ENCODE data around the gene UBE4B. TPM values are rescaled to one million over a fixed set of nuclear protein-coding genes. Genes with fewer than 3 reads are reported as not detected.
A peak's percentile ranks its signal among the peaks of the same experiment; 100 is the strongest.

UBE4B gene
- total and polyA plus RNA-seq, 4 experiments from 2014 or later: 4.6 to 47.6 (median 26.9) TPM

- Histone ChIP-seq H3K9me3 (ENCODE audit: control insufficient read depth in 1 of 2, low read length in 2 of 2) (no peaks in the 10 kb centered on the region), H3K27me3 (ENCODE audit: insufficient read depth, low read length) (no peaks in the 10 kb centered on the region), H3K27ac (ENCODE audit: low read depth, low read length) (no peak overlapping the region), H3K36me3 (ENCODE audit: insufficient read depth, low read length) (peaks cover 40% of the 10 kb centered on the region), H3K4me1 (ENCODE audit: insufficient read depth, low read length) (no peaks in the 10 kb centered on the region), H3K4me3 (ENCODE audit: low read length in 2 of 2) (no peak overlapping the region)
- no peaks in the 10 kb centered on the region for H3K9me3 Mint-ChIP-seq
- CTCF ChIA-PET (ENCODE audit: partially characterized antibody): no interaction called here
- H3K36me3 Mint-ChIP-seq: peaks cover 32 to 57% of the 10 kb centered on the region in 2 donors
- H3K27me3 Mint-ChIP-seq: no peaks in the 10 kb centered on the region
- POLR2A ChIA-PET (ENCODE audit: partially characterized antibody): no interaction called here
- no peaks in the 10 kb centered on the region for H3K4me1 Mint-ChIP-seq
- intact Hi-C loops (cut with micrococcal nuclease): no loop called here
- H3K27ac Mint-ChIP-seq: peak overlapping the region in 1 of 7 donors; percentile 62
- no peak overlapping the region for H3K4me3 Mint-ChIP-seq
- no peak for DNase-seq
Observed at GRCh38 chr1:10132852-10133251, 100.1 kb downstream of the UBE4B start.

- Histone ChIP-seq H3K27me3 (ENCODE audit: insufficient read depth, low read length) (no peaks in the 10 kb centered on the region), H3K4me3 (ENCODE audit: low read length in 2 of 2) (no peak overlapping the region), H3K9me3 (ENCODE audit: control insufficient read depth in 1 of 2, low read length in 2 of 2) (no peaks in the 10 kb centered on the region), H3K4me1 (ENCODE audit: insufficient read depth, low read length) (no peaks in the 10 kb centered on the region), H3K27ac (ENCODE audit: low read depth, low read length) (no peak overlapping the region), H3K36me3 (ENCODE audit: insufficient read depth, low read length) (peaks cover 16% of the 10 kb centered on the region)
- intact Hi-C loops (cut with micrococcal nuclease): no loop called here
- CTCF ChIA-PET (ENCODE audit: partially characterized antibody): no interaction called here
- POLR2A ChIA-PET (ENCODE audit: partially characterized antibody): no interaction called here
- no peaks in the 10 kb centered on the region for H3K9me3 Mint-ChIP-seq
- H3K4me3 Mint-ChIP-seq: no peak overlapping the region
- no peaks in the 10 kb centered on the region for H3K27me3 Mint-ChIP-seq
- no peaks in the 10 kb centered on the region for H3K4me1 Mint-ChIP-seq
- H3K36me3 Mint-ChIP-seq: peaks cover 35 to 60% of the 10 kb centered on the region in 2 donors
- no peak for DNase-seq
- peak overlapping the region in 1 of 7 donors; percentile 6 for H3K27ac Mint-ChIP-seq
Observed at GRCh38 chr1:10140981-10141380, 108.2 kb downstream of the UBE4B start.

- Mint-ChIP-seq H3K27ac (no peak overlapping the region), H3K4me1 (no peaks in the 10 kb centered on the region), H3K27me3 (no peaks in the 10 kb centered on the region), H3K36me3 (peaks cover 27 to 51% of the 10 kb centered on the region in 2 donors), H3K9me3 (no peaks in the 10 kb centered on the region), H3K4me3 (no peak overlapping the region)
- CTCF ChIA-PET (ENCODE audit: partially characterized antibody): no interaction called here
- Histone ChIP-seq H3K36me3 (ENCODE audit: insufficient read depth, low read length) (peaks cover 13% of the 10 kb centered on the region), H3K27me3 (ENCODE audit: insufficient read depth, low read length) (no peaks in the 10 kb centered on the region), H3K9me3 (ENCODE audit: control insufficient read depth in 1 of 2, low read length in 2 of 2) (no peaks in the 10 kb centered on the region), H3K27ac (ENCODE audit: low read depth, low read length) (no peak overlapping the region), H3K4me3 (ENCODE audit: low read length in 2 of 2) (no peak overlapping the region), H3K4me1 (ENCODE audit: insufficient read depth, low read length) (no peaks in the 10 kb centered on the region)
- intact Hi-C loops (cut with micrococcal nuclease): no loop called here
- no peak for DNase-seq
- POLR2A ChIA-PET (ENCODE audit: partially characterized antibody): no interaction called here
Observed at GRCh38 chr1:10143961-10144485, 111.3 kb downstream of the UBE4B start.

- Mint-ChIP-seq H3K36me3 (peaks cover 24 to 44% of the 10 kb centered on the region in 2 donors), H3K27ac (no peak overlapping the region), H3K4me3 (no peak overlapping the region), H3K27me3 (no peaks in the 10 kb centered on the region), H3K4me1 (no peaks in the 10 kb centered on the region), H3K9me3 (no peaks in the 10 kb centered on the region)
- Histone ChIP-seq H3K36me3 (ENCODE audit: insufficient read depth, low read length) (peaks cover 13% of the 10 kb centered on the region), H3K27me3 (ENCODE audit: insufficient read depth, low read length) (no peaks in the 10 kb centered on the region), H3K4me1 (ENCODE audit: insufficient read depth, low read length) (no peaks in the 10 kb centered on the region), H3K27ac (ENCODE audit: low read depth, low read length) (no peak overlapping the region), H3K9me3 (ENCODE audit: control insufficient read depth in 1 of 2, low read length in 2 of 2) (no peaks in the 10 kb centered on the region), H3K4me3 (ENCODE audit: low read length in 2 of 2) (no peak overlapping the region)
- intact Hi-C loops (cut with micrococcal nuclease): no loop called here
- POLR2A ChIA-PET (ENCODE audit: partially characterized antibody): no interaction called here
- no peak for DNase-seq
- CTCF ChIA-PET (ENCODE audit: partially characterized antibody): no interaction called here
Observed at GRCh38 chr1:10146391-10146790, 113.6 kb downstream of the UBE4B start.

GRCh38 chr1:10149231-10149630 lies 116.5 kb downstream of the UBE4B start:
- Histone ChIP-seq H3K27ac (ENCODE audit: low read depth, low read length) (no peak overlapping the region), H3K4me3 (ENCODE audit: low read length in 2 of 2) (no peak overlapping the region), H3K27me3 (ENCODE audit: insufficient read depth, low read length) (no peaks in the 10 kb centered on the region), H3K36me3 (ENCODE audit: insufficient read depth, low read length) (peaks cover 3% of the 10 kb centered on the region), H3K9me3 (ENCODE audit: control insufficient read depth in 1 of 2, low read length in 2 of 2) (no peaks in the 10 kb centered on the region), H3K4me1 (ENCODE audit: insufficient read depth, low read length) (no peaks in the 10 kb centered on the region)
- no peaks in the 10 kb centered on the region for H3K27me3 Mint-ChIP-seq
- intact Hi-C loops (cut with micrococcal nuclease): no loop called here
- ChIA-PET POLR2A (ENCODE audit: partially characterized antibody) (no interaction called here), CTCF (ENCODE audit: partially characterized antibody) (no interaction called here)
- no peaks in the 10 kb centered on the region for H3K9me3 Mint-ChIP-seq
- peaks cover 16 to 28% of the 10 kb centered on the region in 2 donors for H3K36me3 Mint-ChIP-seq
- no peak for DNase-seq
- H3K4me1 Mint-ChIP-seq: no peaks in the 10 kb centered on the region
- no peak overlapping the region for H3K27ac Mint-ChIP-seq
- H3K4me3 Mint-ChIP-seq: no peak overlapping the region

GRCh38 chr1:10152709-10153284 lies 120.0 kb downstream of the UBE4B start:
- Histone ChIP-seq H3K27ac (ENCODE audit: low read depth, low read length) (no peak overlapping the region), H3K9me3 (ENCODE audit: control insufficient read depth in 1 of 2, low read length in 2 of 2) (no peaks in the 10 kb centered on the region), H3K27me3 (ENCODE audit: insufficient read depth, low read length) (no peaks in the 10 kb centered on the region), H3K4me1 (ENCODE audit: insufficient read depth, low read length) (no peaks in the 10 kb centered on the region), H3K36me3 (ENCODE audit: insufficient read depth, low read length) (peaks cover under 1% of the 10 kb centered on the region), H3K4me3 (ENCODE audit: low read length in 2 of 2) (no peak overlapping the region)
- DNase-seq: peak in 1 of 5 donors; percentile 41
- POLR2A ChIA-PET (ENCODE audit: partially characterized antibody): no interaction called here
- Mint-ChIP-seq H3K9me3 (no peaks in the 10 kb centered on the region), H3K4me1 (peaks cover 0 to 3% (median 0%) of the 10 kb centered on the region in 4 donors), H3K27ac (no peak overlapping the region), H3K36me3 (peaks cover 4 to 19% of the 10 kb centered on the region in 2 donors), H3K27me3 (no peaks in the 10 kb centered on the region), H3K4me3 (no peak overlapping the region)
- intact Hi-C loops (cut with micrococcal nuclease): no loop called here
- CTCF ChIA-PET (ENCODE audit: partially characterized antibody): no interaction called here

GRCh38 chr1:10155087-10155712 lies 122.4 kb downstream of the UBE4B start:
- Histone ChIP-seq H3K36me3 (ENCODE audit: insufficient read depth, low read length) (peaks cover 10% of the 10 kb centered on the region), H3K27ac (ENCODE audit: low read depth, low read length) (no peak overlapping the region), H3K27me3 (ENCODE audit: insufficient read depth, low read length) (no peaks in the 10 kb centered on the region), H3K4me1 (ENCODE audit: insufficient read depth, low read length) (no peaks in the 10 kb centered on the region), H3K4me3 (ENCODE audit: low read length in 2 of 2) (no peak overlapping the region), H3K9me3 (ENCODE audit: control insufficient read depth in 1 of 2, low read length in 2 of 2) (no peaks in the 10 kb centered on the region)
- no peaks in the 10 kb centered on the region for H3K27me3 Mint-ChIP-seq
- peaks cover 14 to 32% of the 10 kb centered on the region in 2 donors for H3K36me3 Mint-ChIP-seq
- DNase-seq: no peak
- POLR2A ChIA-PET (ENCODE audit: partially characterized antibody): no interaction called here
- CTCF ChIA-PET (ENCODE audit: partially characterized antibody): interaction anchor here (0.7 to 0.9 kb wide), 2 partner anchors 15 to 281 kb away, joined by 3 read pairs; no protein-coding TSS in a partner anchor
- intact Hi-C loops (cut with micrococcal nuclease): no loop called here
- peak overlapping the region in 3 of 7 donors; percentile 2 to 86 (median 44) for H3K27ac Mint-ChIP-seq
- no peaks in the 10 kb centered on the region for H3K9me3 Mint-ChIP-seq
- H3K4me3 Mint-ChIP-seq: no peak overlapping the region
- peaks cover 0 to 3% (median 0%) of the 10 kb centered on the region in 4 donors for H3K4me1 Mint-ChIP-seq

Measured in CD4-positive, alpha-beta memory T cell (primary cell).